ENCODE measurements around the gene DLX1.

- no peak for TF ChIP-seq POLR2A (IDR thresholded peaks at IDR 0.05)
- no peak for TF ChIP-seq CTCF (IDR thresholded peaks at IDR 0.05)
Observed at GRCh38 chr2:172062402-172063004, 22.8 kb upstream of the DLX1 start.

Data from heart left ventricle (tissue), 13 donors.